Esophagus muscularis mucosa (tissue), 4 donors: Measurements from ENCODE around the gene PACRG. TPM values are rescaled to one million over a fixed set of nuclear protein-coding genes. Genes with fewer than 3 reads are reported as not detected.
"Not testable (repeated sequence)": the region's sequence is repeated elsewhere in the genome, so short reads cannot be mapped to it uniquely, and the experiment has no call there.

Source experiments
- DNase-seq: peaks from one replicate; pipeline ENCODE4 v3.0.0-alpha.2; 2017; ENCODE audit errors: extremely low spot score
- H3K27ac ChIP-seq, 4 donors: fragments of 200-600 bp; sonication (generic); replicated peaks in 1 of 4; 1 replicate in 3 of 4; 2 replicates in 1 of 4; pipeline ENCODE4 v1.5.1; 2016 to 2019; ENCODE audit warnings: mild to moderate bottlenecking in 1 of 4
- H3K27me3 ChIP-seq, 4 donors: fragments of 200-600 bp; sonication (generic); one replicate each; pipeline versions ENCODE4 v1.5.1 to v1.6.0; 2016 to 2019
- H3K36me3 ChIP-seq, 4 donors: fragments of 200-600 bp; sonication (generic); one replicate each; pipeline ENCODE4 v1.5.1; 2016 to 2019
- H3K4me1 ChIP-seq, 4 donors: fragments of 200-600 bp; sonication (generic); one replicate each; pipeline ENCODE4 v1.5.1; 2016 to 2019
- H3K4me3 ChIP-seq, 4 donors: fragments of 200-600 bp; sonication (generic); 1 replicate in 2 of 4; 2 replicates in 2 of 4; pipeline ENCODE4 v1.5.1; 2016 to 2019; ENCODE audit warnings: mild to moderate bottlenecking in 4 of 4, moderate library complexity in 1 of 4
- H3K9me3 ChIP-seq, 4 donors: fragments of 200-600 bp; sonication (generic); 1 replicate in 3 of 4; 2 replicates in 1 of 4; pipeline ENCODE4 v1.5.1; 2016 to 2019
- EP300 ChIP-seq: sonication (generic); formaldehyde crosslinking; IDR thresholded peaks from one replicate; pipeline ENCODE4 v1.6.1; 2017; ENCODE audit warnings: antibody characterized with exemption
- POLR2A ChIP-seq: fragments of 450-650 bp; IDR thresholded peaks from one replicate; pipeline ENCODE4 v1.6.1; 2017; ENCODE audit warnings: antibody characterized with exemption, moderate library complexity, mild to moderate bottlenecking, low read depth
- POLR2AphosphoS5 ChIP-seq, 2 donors: sonication (generic); formaldehyde crosslinking; IDR thresholded peaks; one replicate each; pipeline ENCODE4 v1.6.1; 2017; ENCODE audit warnings: antibody characterized with exemption in 2 of 2
- WGBS: methylation state at CpG from one replicate; pipeline ENCODE4 v1.1.5; 2018; 5-methylcytosine and 5-hydroxymethylcytosine counted together
- intact Hi-C: fragments of 100-400 bp; cut with DNase I; formaldehyde crosslinking; loops from one replicate; pipeline ENCODE4 v1.15.1; 2023
- total RNA-seq, 4 donors: library from RNA; depleted of rRNA; stranded (reverse); fragments of >200 nt; gene quantifications; one replicate each; pipeline versions ENCODE4 v1.1.0 to v1.2.1, GENCODE V29; 2016
- TF ChIP-seq, protein P1 (sequence below), 3 experiments: fragments of 200-600 bp in 2 of 3; fragments of 450-650 bp in 1 of 3; sonication (generic) in 2 of 3; IDR thresholded peaks; one replicate each; pipeline ENCODE4 v1.5.1; 2017 to 2019; ENCODE audit warnings: antibody characterized with exemption in 3 of 3, mild to moderate bottlenecking in 2 of 3, moderate library complexity in 1 of 3

PACRG gene
- total RNA-seq, 4 donors from 2014 or later = 1.3 to 3.5 (median 1.8) TPM; not detected in 1

DNA sequence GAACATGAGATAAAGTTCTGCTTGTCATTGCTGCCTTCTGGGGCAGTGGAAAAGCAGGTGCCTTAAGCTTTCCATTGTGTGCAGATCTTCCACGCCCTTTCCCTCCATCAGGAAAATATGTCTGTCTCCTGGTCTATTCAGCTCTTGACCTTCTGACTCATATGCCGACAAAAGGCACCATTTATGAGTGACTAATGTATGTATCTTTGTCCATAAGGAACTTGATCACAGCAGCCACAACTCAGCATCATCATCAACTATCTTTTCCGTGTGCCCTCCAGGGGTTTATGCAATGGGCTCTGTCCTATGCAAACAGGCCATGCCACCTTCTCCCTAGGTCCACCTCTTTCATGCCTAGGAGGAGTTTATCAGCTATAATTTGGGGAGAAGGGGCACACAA lies 584.1 kb downstream of the PACRG start:
- H3K27me3 ChIP-seq = no peaks in the 10 kb centered on the region
- H3K4me1 ChIP-seq = no peaks in the 10 kb centered on the region
- 76% methylated on average over 3 of the region's 3 CpGs for WGBS
- no peak for DNase-seq
- no peaks in the 10 kb centered on the region for H3K36me3 ChIP-seq
- intact Hi-C loops = no loop called here
- H3K27ac ChIP-seq = no peak overlapping the region
- no peak overlapping the region for H3K4me3 ChIP-seq
- no peaks in the 10 kb centered on the region for H3K9me3 ChIP-seq
- TF ChIP-seq EP300 = no peak
- TF ChIP-seq POLR2AphosphoS5 (IDR thresholded peaks at IDR 0.05) = no peak
- no peak for TF ChIP-seq POLR2A
- TF ChIP-seq, protein P1, sequence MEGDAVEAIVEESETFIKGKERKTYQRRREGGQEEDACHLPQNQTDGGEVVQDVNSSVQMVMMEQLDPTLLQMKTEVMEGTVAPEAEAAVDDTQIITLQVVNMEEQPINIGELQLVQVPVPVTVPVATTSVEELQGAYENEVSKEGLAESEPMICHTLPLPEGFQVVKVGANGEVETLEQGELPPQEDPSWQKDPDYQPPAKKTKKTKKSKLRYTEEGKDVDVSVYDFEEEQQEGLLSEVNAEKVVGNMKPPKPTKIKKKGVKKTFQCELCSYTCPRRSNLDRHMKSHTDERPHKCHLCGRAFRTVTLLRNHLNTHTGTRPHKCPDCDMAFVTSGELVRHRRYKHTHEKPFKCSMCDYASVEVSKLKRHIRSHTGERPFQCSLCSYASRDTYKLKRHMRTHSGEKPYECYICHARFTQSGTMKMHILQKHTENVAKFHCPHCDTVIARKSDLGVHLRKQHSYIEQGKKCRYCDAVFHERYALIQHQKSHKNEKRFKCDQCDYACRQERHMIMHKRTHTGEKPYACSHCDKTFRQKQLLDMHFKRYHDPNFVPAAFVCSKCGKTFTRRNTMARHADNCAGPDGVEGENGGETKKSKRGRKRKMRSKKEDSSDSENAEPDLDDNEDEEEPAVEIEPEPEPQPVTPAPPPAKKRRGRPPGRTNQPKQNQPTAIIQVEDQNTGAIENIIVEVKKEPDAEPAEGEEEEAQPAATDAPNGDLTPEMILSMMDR (IDR thresholded peaks at IDR 0.05) = no peak

DNA sequence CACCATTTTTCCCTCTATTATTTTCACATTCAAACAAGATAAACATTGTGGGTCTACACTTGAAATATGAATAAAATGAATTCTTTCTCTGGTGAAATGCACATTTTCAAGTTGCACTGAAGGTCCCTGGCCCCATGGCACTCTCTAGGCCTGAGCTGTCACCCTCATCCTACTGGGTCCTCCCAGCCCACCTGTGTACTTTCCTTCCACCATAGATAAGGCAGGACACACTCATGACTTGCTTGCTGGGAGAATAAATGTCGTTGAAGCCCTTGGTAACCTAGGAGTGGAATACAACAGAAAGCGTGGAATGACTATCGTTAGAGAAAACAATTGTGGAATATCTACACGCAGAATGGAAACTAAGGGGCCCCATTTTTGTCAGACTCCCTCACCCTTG lies 585.8 kb downstream of the PACRG start:
- H3K27me3 ChIP-seq = no peaks in the 10 kb centered on the region
- no peaks in the 10 kb centered on the region for H3K36me3 ChIP-seq
- H3K27ac ChIP-seq = peak overlapping the region in 1 of 4 donors; percentile 1
- no peak for DNase-seq
- intact Hi-C loops = no loop called here
- H3K9me3 ChIP-seq = no peaks in the 10 kb centered on the region
- no peak overlapping the region for H3K4me3 ChIP-seq
- 89% methylated on average over 4 of the region's 4 CpGs for WGBS
- TF ChIP-seq POLR2A (no peak), POLR2AphosphoS5 (IDR thresholded peaks at IDR 0.05) (no peak), EP300 (no peak)
- TF ChIP-seq, protein P1 (IDR thresholded peaks at IDR 0.05) = no peak
- peaks cover 0 to 2% (median 0%) of the 10 kb centered on the region in 4 donors for H3K4me1 ChIP-seq

DNA sequence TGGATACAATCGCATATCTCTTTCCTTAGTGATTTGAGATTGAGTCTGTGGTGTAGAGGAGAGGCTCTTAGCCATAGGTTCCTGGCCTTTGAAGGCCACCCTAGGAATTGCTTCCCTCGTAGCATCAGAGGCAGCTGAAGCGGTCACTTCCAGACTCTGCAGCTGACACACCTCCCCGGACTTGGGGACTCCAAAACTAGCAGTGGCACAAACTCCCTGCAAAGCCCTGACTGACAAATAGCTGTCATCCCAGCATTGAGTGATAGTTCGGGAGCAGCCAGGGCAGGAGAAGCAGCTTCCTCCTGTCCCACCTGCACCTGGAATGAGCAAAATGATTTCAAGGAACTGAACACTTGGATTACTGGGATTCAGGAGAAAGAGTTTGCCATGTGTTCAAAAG lies 586.2 kb downstream of the PACRG start:
- WGBS = 96% methylated on average over 3 of the region's 5 CpGs
- H3K36me3 ChIP-seq = no peaks in the 10 kb centered on the region
- peaks cover 0 to 5% (median 0%) of the 10 kb centered on the region in 4 donors for H3K4me1 ChIP-seq
- no peak for DNase-seq
- no peak overlapping the region for H3K4me3 ChIP-seq
- TF ChIP-seq POLR2AphosphoS5 (IDR thresholded peaks at IDR 0.05) (no peak), EP300 (no peak), POLR2A (no peak)
- TF ChIP-seq, protein P1 (IDR thresholded peaks at IDR 0.05) = no peak
- H3K27ac ChIP-seq = peak overlapping the region in 1 of 4 donors; percentile 1
- no peaks in the 10 kb centered on the region for H3K27me3 ChIP-seq
- H3K9me3 ChIP-seq = no peaks in the 10 kb centered on the region
- intact Hi-C loops = no loop called here

DNA sequence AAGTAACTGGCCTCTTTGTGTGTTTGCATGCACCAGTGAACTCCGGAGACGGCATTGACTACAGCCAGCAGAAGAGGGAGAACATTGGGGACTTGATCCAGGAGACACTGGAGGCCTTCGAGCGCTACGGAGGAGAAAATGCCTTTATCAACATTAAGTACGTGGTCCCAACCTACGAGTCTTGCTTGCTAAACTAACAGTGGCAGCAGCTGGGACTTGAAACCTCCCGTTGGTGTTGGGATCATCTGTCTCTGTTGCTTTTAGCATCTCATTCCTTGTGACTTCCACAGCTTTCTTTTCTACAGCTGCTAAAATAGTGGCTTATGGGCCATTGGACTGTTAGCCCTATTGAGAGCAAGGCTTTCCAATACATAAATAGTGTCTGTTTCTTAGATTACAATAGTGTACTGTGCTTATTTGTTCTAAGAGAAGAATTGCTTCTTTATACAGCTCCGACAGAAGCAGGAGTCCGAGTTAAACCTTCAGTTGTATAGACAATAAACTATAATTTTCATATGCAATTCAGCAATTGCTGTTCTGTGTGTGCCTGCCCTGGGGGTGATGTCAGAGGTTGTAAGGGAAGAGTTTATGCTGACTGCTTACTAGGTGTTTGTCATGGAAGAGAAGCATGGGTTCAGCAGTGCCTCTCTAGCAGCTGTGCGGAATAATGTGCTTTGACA lies 587.2 kb downstream of the PACRG start:
- intact Hi-C loops = no loop called here
- Histone ChIP-seq H3K4me3 (no peak overlapping the region), H3K27me3 (no peaks in the 10 kb centered on the region), H3K4me1 (peaks cover 0 to 6% (median under 1%) of the 10 kb centered on the region in 4 donors), H3K27ac (peak overlapping the region in 2 of 4 donors; percentile 22 to 46), H3K36me3 (no peaks in the 10 kb centered on the region), H3K9me3 (no peaks in the 10 kb centered on the region)
- no peak for TF ChIP-seq POLR2A
- TF ChIP-seq, protein P1 (IDR thresholded peaks at IDR 0.05) = no peak
- TF ChIP-seq EP300 = no peak
- TF ChIP-seq POLR2AphosphoS5 (IDR thresholded peaks at IDR 0.05) = no peak
- no peak for DNase-seq
- 84% methylated on average over 11 of the region's 11 CpGs for WGBS

DNA sequence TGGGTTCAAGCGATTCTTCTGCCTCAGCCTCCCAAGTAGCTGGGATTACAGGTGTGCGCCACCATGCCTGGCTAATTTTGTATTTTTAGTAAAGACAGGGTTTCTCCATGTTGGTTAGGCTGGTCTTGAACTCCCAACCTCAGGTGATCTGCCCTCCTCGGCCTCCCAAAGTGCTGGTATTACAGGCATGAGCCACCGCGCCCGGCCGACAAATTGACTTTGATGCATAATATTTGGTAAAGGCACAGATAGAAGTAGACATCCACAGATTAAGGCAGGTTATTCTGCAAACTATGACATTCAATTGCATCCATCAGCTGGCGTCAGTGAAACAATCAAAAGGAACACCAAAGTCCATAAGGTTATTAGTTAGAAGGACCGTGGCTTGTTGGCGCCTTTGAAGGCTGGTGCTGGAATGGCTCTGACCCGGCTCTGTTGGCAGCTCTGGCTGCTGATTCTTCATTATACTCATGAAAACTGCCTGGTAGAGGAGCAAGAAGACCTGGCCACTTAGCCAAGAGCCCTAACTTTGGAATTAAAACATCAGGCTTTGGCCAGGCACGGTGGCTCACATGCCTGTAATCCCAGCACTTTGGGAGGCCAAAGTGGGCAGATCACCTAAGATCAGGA lies 589.2 kb downstream of the PACRG start:
- H3K27ac ChIP-seq, H3K9me3 ChIP-seq, DNase-seq, H3K36me3 ChIP-seq, intact Hi-C loops, H3K4me3 ChIP-seq, H3K27me3 ChIP-seq: not testable (repeated sequence)
- peaks cover 0 to 14% (median 4%) of the 10 kb centered on the region in 4 donors for H3K4me1 ChIP-seq
- 96% methylated on average over 12 of the region's 12 CpGs for WGBS
